K562 (cell line): ENCODE data around the gene PPM1F. TPM values are rescaled to one million over a fixed set of nuclear protein-coding genes. Genes with fewer than 3 reads are reported as not detected.

Source experiments
- BHLHE40 ChIP-seq: IDR thresholded peaks from 2 replicates; pipeline ENCODE4 v1.6.1; 2011; ENCODE audit warnings: low read length, improper control_type of control experiment
- CC2D1A ChIP-seq: fragments of 450-650 bp; IDR thresholded peaks from 2 replicates; pipeline ENCODE4 v1.6.1; 2017; ENCODE audit warnings: mild to moderate bottlenecking
- CREBBP ChIP-seq: IDR thresholded peaks from one replicate; pipeline ENCODE4 v1.6.1; 2012; ENCODE audit warnings: low read depth, mild to moderate bottlenecking, control low read depth, inconsistent platforms, low read length
- FOXP1 ChIP-seq: sonication (generic); formaldehyde crosslinking; IDR thresholded peaks from 2 replicates; pipeline ENCODE4 v1.8.0; 2022; ENCODE audit warnings: mild to moderate bottlenecking, missing genetic modification reagents
- GTF2F1 ChIP-seq: IDR thresholded peaks from 2 replicates; pipeline ENCODE4 v1.6.1; 2011; ENCODE audit warnings: low read depth, low read length, improper control_type of control experiment
- HDAC3 ChIP-seq: fragments of 450-650 bp; IDR thresholded peaks from 2 replicates; pipeline ENCODE4 v1.6.1; 2018; ENCODE audit warnings: borderline replicate concordance, mild to moderate bottlenecking, moderate library complexity; ENCODE audit not compliant: partially characterized antibody
- HNRNPUL1 ChIP-seq: fragments of 200-400 bp; formaldehyde crosslinking; IDR thresholded peaks from 2 replicates; pipeline ENCODE4 v1.6.1; 2017; ENCODE audit warnings: low read length
- IFI16 ChIP-seq: fragments of 250-450 bp; sonication (Bioruptor Pico); IDR thresholded peaks from 2 replicates; pipeline ENCODE4 v2.1.2; 2022; ENCODE audit warnings: mild to moderate bottlenecking, inconsistent platforms
- KDM4B ChIP-seq, 2 experiments: fragments of 450-650 bp in 1 of 2; sonication (generic) in 1 of 2; IDR thresholded peaks; 2 replicates each; pipeline ENCODE4 v1.6.1; 2016 to 2017; ENCODE audit warnings: borderline replicate concordance in 2 of 2, antibody characterized with exemption in 1 of 2, low read depth in 1 of 2, mild to moderate bottlenecking in 1 of 2
- KLF1 ChIP-seq: fragments of 450-650 bp; IDR thresholded peaks from 2 replicates; pipeline ENCODE4 v1.6.1; 2016; ENCODE audit warnings: missing genetic modification characterization, missing compliant biosample characterization
- LCOR ChIP-seq: sonication (generic); formaldehyde crosslinking; IDR thresholded peaks from 2 replicates; pipeline ENCODE4 v1.8.0; 2022; ENCODE audit warnings: mild to moderate bottlenecking, missing genetic modification reagents
- MYC ChIP-seq, 2 experiments: fragments of 250-450 bp in 1 of 2; sonication (Bioruptor Pico) in 1 of 2; IDR thresholded peaks; 2 replicates each; pipeline versions ENCODE4 v1.5.1 to v1.6.1; 2012 to 2021; ENCODE audit warnings: low read depth in 2 of 2, borderline replicate concordance in 1 of 2, improper control_type of control experiment in 1 of 2, low read length in 1 of 2, mild to moderate bottlenecking in 1 of 2, moderate library complexity in 1 of 2
- NR2F6 ChIP-seq: fragments of 450-650 bp; formaldehyde crosslinking; IDR thresholded peaks from 2 replicates; pipeline ENCODE4 v1.4.0; 2020; ENCODE audit warnings: mild to moderate bottlenecking
- POLR2A ChIP-seq: fragments of 450-650 bp; conservative IDR thresholded peaks from 2 replicates; pipeline ENCODE4 v1.6.1; 2016
- POLR2AphosphoS2 ChIP-seq: IDR thresholded peaks from 2 replicates; pipeline ENCODE4 v1.6.1; 2012; ENCODE audit warnings: low read length, improper control_type of control experiment
- RBM25 ChIP-seq: fragments of 200-400 bp; formaldehyde crosslinking; IDR thresholded peaks from 2 replicates; pipeline ENCODE4 v1.6.1; 2018; ENCODE audit warnings: low read length, low read depth, moderate library complexity; ENCODE audit not compliant: severe bottlenecking
- RFX5 ChIP-seq: IDR thresholded peaks from 2 replicates; pipeline ENCODE4 v1.6.1; 2011; ENCODE audit warnings: low read depth, mild to moderate bottlenecking, improper control_type of control experiment, low read length
- SAFB ChIP-seq: fragments of 200-400 bp; formaldehyde crosslinking; IDR thresholded peaks from 2 replicates; pipeline ENCODE4 v1.6.1; 2017; ENCODE audit warnings: low read depth, low read length, borderline replicate concordance
- SIX5 ChIP-seq, 2 experiments: IDR thresholded peaks; 2 replicates each; pipeline ENCODE4 v1.6.1; 2011; ENCODE audit warnings: low read length in 2 of 2, borderline replicate concordance in 1 of 2, low read depth in 1 of 2, mild to moderate bottlenecking in 1 of 2, moderate library complexity in 1 of 2; ENCODE audit not compliant: insufficient read depth in 1 of 2
- SMAD4 ChIP-seq: fragments of 250-450 bp; sonication (Bioruptor Pico); conservative IDR thresholded peaks from 2 replicates; pipeline ENCODE4 v1.8.0; 2021; ENCODE audit warnings: inconsistent platforms, mild to moderate bottlenecking, moderate library complexity
- SP1 ChIP-seq: sonication (generic); formaldehyde crosslinking; IDR thresholded peaks from 2 replicates; pipeline ENCODE4 v1.8.1; 2022; ENCODE audit warnings: mild to moderate bottlenecking, missing genetic modification reagents
- TAL1 ChIP-seq: fragments of 450-650 bp; IDR thresholded peaks from 2 replicates; pipeline ENCODE4 v1.6.1; 2016; ENCODE audit warnings: mild to moderate bottlenecking
- ZNF408 ChIP-seq: fragments of 250-450 bp; sonication (Bioruptor Pico); IDR thresholded peaks from 2 replicates; pipeline ENCODE4 v1.4.0; 2020; ENCODE audit warnings: low read depth, mild to moderate bottlenecking, moderate library complexity
- ZNF444 ChIP-seq: fragments of 250-450 bp; sonication (Bioruptor Pico); IDR thresholded peaks from 2 replicates; pipeline ENCODE4 v1.4.0; 2020; ENCODE audit warnings: mild to moderate bottlenecking, moderate library complexity
- ZNF696 ChIP-seq: fragments of 250-450 bp; sonication (Bioruptor Pico); conservative IDR thresholded peaks from 2 replicates; pipeline ENCODE4 v1.4.0; 2020; ENCODE audit warnings: mild to moderate bottlenecking, moderate library complexity
- ZSCAN32 ChIP-seq: fragments of 450-650 bp; formaldehyde crosslinking; IDR thresholded peaks from 2 replicates; pipeline ENCODE4 v1.4.0; 2020; ENCODE audit warnings: mild to moderate bottlenecking, moderate library complexity
- polyA plus RNA-seq, 8 experiments: library from polyadenylated mRNA; depleted of rRNA in 4 of 8; stranded (reverse) in 5 of 8; unstranded in 3 of 8; fragments of >200 nt; fragmentation: Nextera tagmentation in 2 of 8; fragmentation: Illumina TruSeq in 1 of 8; extraction: Ambion mirVana in 2 of 8; extraction: Trizol in 1 of 8; gene quantifications; 2 replicates each; pipeline versions ENCODE4 v1.2.1 to v1.2.3, GENCODE V29; 2011 to 2014; ENCODE audit warnings: inconsistent platforms in 1 of 8, missing spikeins in 1 of 8
- total RNA-seq, 7 experiments: library from RNA; depleted of rRNA in 6 of 7; stranded (reverse); fragments of >200 nt in 6 of 7; fragmentation: Illumina TruSeq in 2 of 7; extraction: Trizol in 2 of 7; gene quantifications; 2 replicates each; pipeline versions ENCODE4 v1.2.1 to v1.2.3, GENCODE V29; 2011 to 2021; ENCODE audit warnings: low replicate concordance in 1 of 7
- TF ChIP-seq, protein P1 (sequence below): IDR thresholded peaks from 2 replicates; pipeline ENCODE4 v1.6.1; 2011; ENCODE audit warnings: borderline replicate concordance, low read depth, mild to moderate bottlenecking, moderate library complexity, low read length; ENCODE audit not compliant: insufficient read depth, poor library complexity, severe bottlenecking
- TF ChIP-seq, protein P2 (sequence below): fragments of 450-650 bp; formaldehyde crosslinking; IDR thresholded peaks from 2 replicates; pipeline ENCODE4 v1.4.0; 2020; ENCODE audit warnings: mild to moderate bottlenecking

Gene PPM1F
- total and polyA plus RNA-seq, 9 of the 15 experiments (the other 6 are each of a cell fraction or from before 2014, with no cell fraction given), result 2.1 to 159 (median 64.0) TPM

DNA sequence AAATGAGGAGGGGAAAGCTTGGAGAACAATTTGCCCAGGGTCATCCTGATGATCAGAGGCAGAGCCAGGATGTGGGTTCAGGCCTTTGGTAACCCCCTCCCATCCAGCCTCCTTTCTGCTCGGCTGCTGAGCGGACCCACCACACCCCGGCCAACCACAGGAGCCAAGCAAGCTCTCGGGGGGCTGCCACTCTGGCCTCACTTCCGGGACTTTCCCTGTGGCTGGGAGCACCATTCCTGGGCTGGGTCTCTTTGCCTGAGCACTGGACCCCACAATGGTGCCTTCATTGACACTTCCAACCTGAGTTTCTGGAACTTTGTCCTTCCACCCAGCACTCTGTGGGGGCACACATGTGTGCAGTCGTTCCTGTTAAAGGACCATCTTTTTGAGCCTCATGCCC is 20.2 kb upstream of the PPM1F start (continued):
- TF ChIP-seq TAL1, result no peak
- no peak for TF ChIP-seq SMAD4
- peak; percentile 53; the same call in 1 of the 2 replicates for TF ChIP-seq KLF1 (tag)
- no peak for TF ChIP-seq ZNF408 (CRISPR knock-in tag)
- TF ChIP-seq HDAC3, result no peak
- 0 out of 2 replicates have a peak, but pooled peaks have one; percentile 11 for TF ChIP-seq IFI16 (CRISPR knock-in tag)
- TF ChIP-seq GTF2F1, result no peak
- peak; percentile 43; the same call in 1 of the 2 replicates for TF ChIP-seq ZSCAN32
- TF ChIP-seq KDM4B (IDR thresholded peaks at IDR 0.05; ENCODE audit: borderline replicate concordance in 2 of 2, low read depth in 1 of 2), result no peak
- no peak for TF ChIP-seq POLR2AphosphoS2
- no peak for TF ChIP-seq ZNF696 (CRISPR knock-in tag)
- no peak for TF ChIP-seq SAFB
- no peak for TF ChIP-seq SP1 (CRISPR knock-in tag)
- no peak for TF ChIP-seq FOXP1 (CRISPR knock-in tag)
- TF ChIP-seq POLR2A, result 0 out of 2 replicates have a peak, but pooled peaks have one; percentile 13
- no peak for TF ChIP-seq CC2D1A
- TF ChIP-seq NR2F6, result no peak
- no peak for TF ChIP-seq ZNF444
- TF ChIP-seq RFX5, result no peak
- TF ChIP-seq, protein P1, sequence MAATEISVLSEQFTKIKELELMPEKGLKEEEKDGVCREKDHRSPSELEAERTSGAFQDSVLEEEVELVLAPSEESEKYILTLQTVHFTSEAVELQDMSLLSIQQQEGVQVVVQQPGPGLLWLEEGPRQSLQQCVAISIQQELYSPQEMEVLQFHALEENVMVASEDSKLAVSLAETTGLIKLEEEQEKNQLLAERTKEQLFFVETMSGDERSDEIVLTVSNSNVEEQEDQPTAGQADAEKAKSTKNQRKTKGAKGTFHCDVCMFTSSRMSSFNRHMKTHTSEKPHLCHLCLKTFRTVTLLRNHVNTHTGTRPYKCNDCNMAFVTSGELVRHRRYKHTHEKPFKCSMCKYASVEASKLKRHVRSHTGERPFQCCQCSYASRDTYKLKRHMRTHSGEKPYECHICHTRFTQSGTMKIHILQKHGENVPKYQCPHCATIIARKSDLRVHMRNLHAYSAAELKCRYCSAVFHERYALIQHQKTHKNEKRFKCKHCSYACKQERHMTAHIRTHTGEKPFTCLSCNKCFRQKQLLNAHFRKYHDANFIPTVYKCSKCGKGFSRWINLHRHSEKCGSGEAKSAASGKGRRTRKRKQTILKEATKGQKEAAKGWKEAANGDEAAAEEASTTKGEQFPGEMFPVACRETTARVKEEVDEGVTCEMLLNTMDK, result no peak
- TF ChIP-seq HNRNPUL1, result no peak
- no peak for TF ChIP-seq BHLHE40
- no peak for TF ChIP-seq RBM25
- TF ChIP-seq, protein P2, sequence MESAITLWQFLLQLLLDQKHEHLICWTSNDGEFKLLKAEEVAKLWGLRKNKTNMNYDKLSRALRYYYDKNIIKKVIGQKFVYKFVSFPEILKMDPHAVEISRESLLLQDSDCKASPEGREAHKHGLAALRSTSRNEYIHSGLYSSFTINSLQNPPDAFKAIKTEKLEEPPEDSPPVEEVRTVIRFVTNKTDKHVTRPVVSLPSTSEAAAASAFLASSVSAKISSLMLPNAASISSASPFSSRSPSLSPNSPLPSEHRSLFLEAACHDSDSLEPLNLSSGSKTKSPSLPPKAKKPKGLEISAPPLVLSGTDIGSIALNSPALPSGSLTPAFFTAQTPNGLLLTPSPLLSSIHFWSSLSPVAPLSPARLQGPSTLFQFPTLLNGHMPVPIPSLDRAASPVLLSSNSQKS, result no peak
- TF ChIP-seq LCOR (CRISPR knock-in tag), result no peak
- no peak for TF ChIP-seq CREBBP
- 0 out of 4 replicates have a peak, but pooled peaks of 1 of the 2 experiments have one; percentile 9 for TF ChIP-seq SIX5 (IDR thresholded peaks at IDR 0.05; ENCODE audit: borderline replicate concordance in 1 of 2, insufficient read depth in 1 of 2, low read depth in 1 of 2, low read length in 2 of 2)
- TF ChIP-seq MYC (IDR thresholded peaks at IDR 0.05; ENCODE audit: low read depth, low read length), result no peak
- TF ChIP-seq MYC (CRISPR knock-in tag; IDR thresholded peaks at IDR 0.05; ENCODE audit: borderline replicate concordance, low read depth), result no peak
